Endothelial cell of umbilical vein (primary cell): ENCODE data around the gene TPRA1. TPM values are rescaled to one million over a fixed set of nuclear protein-coding genes. Genes with fewer than 3 reads are reported as not detected.

Source experiments
- BruUV-seq: library from RNA; stranded (reverse); fragments of 400-500 nt; replicated peaks from 2 replicates; lab custom pipeline; 2021; lab: Mats Ljungman, UMichigan
- CTCF ChIA-PET: fragments of 300-600, 350-600 bp; sonication (Branson Sonifier 250); formaldehyde crosslinking; loops from one replicate; lab custom pipeline; 2021; ENCODE audit warnings: antibody characterized with exemption, inconsistent platforms; lab: Charles Lee
- POLR2A ChIA-PET: fragments of 300-600, 350-600 bp; sonication (Branson Sonifier 250); formaldehyde crosslinking; loops from one replicate; lab custom pipeline; 2021; ENCODE audit warnings: antibody characterized with exemption, inconsistent platforms; lab: Charles Lee
- DNase-seq: peaks from one replicate; pipeline ENCODE4 v3.0.0-alpha.2; 2011; ENCODE audit warnings: low read depth, low spot score
- FAIRE-seq: peaks from 2 replicates; lab custom pipeline; 2011; peaks lifted over from hg19 to GRCh38; lab: Jason Lieb, UNC
- H2AFZ ChIP-seq: 2 replicates; pipeline ENCODE4 v1.6.0; 2012; ENCODE audit warnings: low read depth, low read length, control low read depth, inconsistent platforms
- H3K27ac ChIP-seq: 2 replicates; pipeline ENCODE4 v1.5.1; 2011; ENCODE audit warnings: low read depth, mild to moderate bottlenecking, control low read depth, low read length, moderate library complexity; ENCODE audit not compliant: insufficient read depth
- H3K27me3 ChIP-seq, 2 experiments: 2 replicates each; pipeline versions ENCODE4 v1.6.0 to v1.6.1; 2011; ENCODE audit warnings: low read length in 2 of 2, mixed read lengths in 1 of 2; ENCODE audit not compliant: control insufficient read depth in 2 of 2, insufficient read depth in 2 of 2
- H3K36me3 ChIP-seq, 2 experiments: 2 replicates in 1 of 2; 3 replicates in 1 of 2; pipeline ENCODE4 v1.5.1; 2011; ENCODE audit warnings: low read length in 2 of 2, mild to moderate bottlenecking in 1 of 2, moderate library complexity in 1 of 2; ENCODE audit not compliant: control insufficient read depth in 2 of 2, insufficient read depth in 2 of 2; ENCODE audit errors: extremely low read depth in 1 of 2
- H3K4me1 ChIP-seq: 3 replicates; pipeline ENCODE4 v1.5.1; 2011; ENCODE audit warnings: mild to moderate bottlenecking, low read length; ENCODE audit not compliant: control insufficient read depth, insufficient read depth; ENCODE audit errors: extremely low read depth
- H3K4me2 ChIP-seq: 2 replicates; pipeline ENCODE4 v1.6.1; 2011; ENCODE audit warnings: low read length, control low read depth, mixed read lengths; ENCODE audit not compliant: insufficient read depth
- H3K4me3 ChIP-seq, 3 experiments: fragments of 200-600 bp in 1 of 3; sonication (generic), shearing (Covaris generic) in 1 of 3; replicated peaks in 1 of 3; 2 replicates each; pipeline ENCODE4 v1.5.1; 2011 to 2016; ENCODE audit warnings: control low read depth in 3 of 3, low read length in 3 of 3, mild to moderate bottlenecking in 2 of 3, inconsistent platforms in 1 of 3, low read depth in 1 of 3, moderate library complexity in 1 of 3; ENCODE audit not compliant: insufficient read depth in 1 of 3
- H3K79me2 ChIP-seq: 2 replicates; pipeline ENCODE4 v1.6.0; 2012; ENCODE audit warnings: low read length, inconsistent platforms; ENCODE audit not compliant: control insufficient read depth, insufficient read depth
- H3K9ac ChIP-seq: replicated peaks from 2 replicates; pipeline ENCODE3; 2011; ENCODE audit warnings: low read length, control low read depth; ENCODE audit not compliant: insufficient read depth; ENCODE audit errors: extremely low read depth
- H3K9me1 ChIP-seq: replicated peaks from 3 replicates; pipeline ENCODE4 v1.6.0; 2011; ENCODE audit warnings: mild to moderate bottlenecking, low read length; ENCODE audit not compliant: control insufficient read depth, insufficient read depth; ENCODE audit errors: extremely low read depth
- H3K9me3 ChIP-seq: replicated peaks from 2 replicates; pipeline ENCODE4 v1.5.1; 2012; ENCODE audit warnings: low read length, inconsistent platforms; ENCODE audit not compliant: control insufficient read depth, insufficient read depth
- H4K20me1 ChIP-seq: replicated peaks from 2 replicates; pipeline ENCODE3; 2011; ENCODE audit warnings: mild to moderate bottlenecking, low read length; ENCODE audit not compliant: control insufficient read depth, insufficient read depth; ENCODE audit errors: extremely low read depth
- CTCF ChIP-seq, 2 donors: IDR thresholded peaks; 1 replicate in 1 of 2; 2 replicates in 1 of 2; pipeline ENCODE4 v1.5.1; 2011; ENCODE audit warnings: low read length in 2 of 2, mild to moderate bottlenecking in 2 of 2, moderate library complexity in 2 of 2, control low read depth in 1 of 2, inconsistent platforms in 1 of 2, low read depth in 1 of 2; ENCODE audit not compliant: insufficient read depth in 1 of 2; ENCODE audit errors: extremely low read depth in 1 of 2
- FOS ChIP-seq: IDR thresholded peaks from 2 replicates; pipeline ENCODE4 v1.6.1; 2011; ENCODE audit warnings: mild to moderate bottlenecking, low read length, moderate library complexity, borderline replicate concordance; ENCODE audit not compliant: insufficient read depth
- POLR2AphosphoS5 ChIP-seq: IDR thresholded peaks from 2 replicates; pipeline ENCODE4 v1.6.1; 2012; ENCODE audit warnings: low read depth, mild to moderate bottlenecking, control low read depth, low read length, moderate library complexity; ENCODE audit not compliant: insufficient read depth
- dilution Hi-C: fragments of 300-500 bp; cut with MboI; formaldehyde crosslinking; loops from one replicate; pipeline ENCODE4 v1.15.0; 2019; ENCODE audit warnings: low sequenced_read_pairs; ENCODE audit not compliant: extremely low pct_ligation_motif_present
- intact Hi-C: fragments of 100-400 bp; cut with micrococcal nuclease; formaldehyde crosslinking; loops from one replicate; pipeline ENCODE4 v1.10.0; 2022
- polyA plus RNA-seq, 4 experiments: library from polyadenylated mRNA; depleted of rRNA in 3 of 4; stranded (reverse) in 3 of 4; unstranded in 1 of 4; fragments of >200 nt; gene quantifications; 2 replicates each; pipeline versions ENCODE4 v1.2.1 to v1.2.3, GENCODE V29; 2011 to 2012; ENCODE audit warnings: missing spikeins in 1 of 4
- total RNA-seq: library from RNA; stranded (reverse); gene quantifications from 2 replicates; pipeline ENCODE4 v1.2.3, GENCODE V29; 2021

TPRA1 gene
- total and polyA plus RNA-seq, 2 donors (not counting 3 experiments of a cell fraction or from before 2014, with no cell fraction given): 34.3 to 58.0 TPM

- no peaks in the 10 kb centered on the region for H3K79me2 ChIP-seq
- H3K4me3 ChIP-seq: no peak overlapping the region
- no peak for TF ChIP-seq POLR2AphosphoS5
- H3K27ac ChIP-seq: no peak overlapping the region
- BruUV-seq: no TSS peak
- no peaks in the 10 kb centered on the region for H3K9me3 ChIP-seq
- intact Hi-C loops (no loop called here), dilution Hi-C loops (no loop called here)
- H3K4me1 ChIP-seq: peaks cover 4% of the 10 kb centered on the region
- no peaks in the 10 kb centered on the region for H4K20me1 ChIP-seq
- ChIA-PET CTCF (no interaction called here), POLR2A (no interaction called here)
- H3K9ac ChIP-seq: no peak overlapping the region
- H3K36me3 ChIP-seq: peaks cover 0 to 6% of the 10 kb centered on the region in 2 experiments
- H2AFZ ChIP-seq: no peak overlapping the region
- H3K27me3 ChIP-seq: no peaks in the 10 kb centered on the region
- FAIRE-seq (no peak), DNase-seq (no peak)
- H3K9me1 ChIP-seq: no peaks in the 10 kb centered on the region
- H3K4me2 ChIP-seq: no peak overlapping the region
Measured at GRCh38 chr3:127618891-127619290, 28.4 kb upstream of the TPRA1 start.

DNA sequence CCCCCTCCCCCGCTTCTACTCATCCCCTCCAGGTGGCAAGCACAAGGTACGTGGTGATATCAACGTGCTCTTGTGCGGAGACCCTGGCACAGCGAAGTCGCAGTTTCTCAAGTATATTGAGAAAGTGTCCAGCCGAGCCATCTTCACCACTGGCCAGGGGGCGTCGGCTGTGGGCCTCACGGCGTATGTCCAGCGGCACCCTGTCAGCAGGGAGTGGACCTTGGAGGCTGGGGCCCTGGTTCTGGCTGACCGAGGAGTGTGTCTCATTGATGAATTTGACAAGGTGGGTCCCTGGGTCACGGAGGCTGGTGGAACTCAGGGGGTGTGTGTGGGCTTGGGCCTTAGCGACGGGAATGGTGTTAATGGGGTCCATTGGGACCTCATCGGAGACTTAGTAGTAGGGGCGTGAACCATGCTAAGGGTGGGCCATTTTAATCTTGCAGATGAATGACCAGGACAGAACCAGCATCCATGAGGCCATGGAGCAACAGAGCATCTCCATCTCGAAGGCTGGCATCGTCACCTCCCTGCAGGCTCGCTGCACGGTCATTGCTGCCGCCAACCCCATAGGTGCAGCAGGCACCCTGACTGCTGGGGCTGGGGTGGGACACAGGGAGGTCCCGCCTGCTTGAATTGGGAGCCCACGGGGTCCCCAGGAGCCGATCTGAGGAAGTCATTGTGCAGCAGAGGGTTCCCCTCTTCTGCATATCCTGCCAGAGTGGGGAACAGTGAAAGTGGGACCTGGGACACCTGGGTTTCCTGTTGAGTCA is 26.5 kb upstream of the TPRA1 start:
- TF ChIP-seq CTCF (IDR thresholded peaks at IDR 0.05; ENCODE audit: extremely low read depth in 1 of 2, insufficient read depth in 1 of 2, low read depth in 1 of 2, low read length in 2 of 2): no peak
- TF ChIP-seq FOS: no peak
- no peaks in the 10 kb centered on the region for H3K79me2 ChIP-seq
- intact Hi-C loops (no loop called here), dilution Hi-C loops (no loop called here)
- H3K4me3 ChIP-seq: no peak overlapping the region
- no peak overlapping the region for H3K27ac ChIP-seq
- no peak overlapping the region for H2AFZ ChIP-seq
- peaks cover 0 to 6% of the 10 kb centered on the region in 2 experiments for H3K36me3 ChIP-seq
- no peak overlapping the region for H3K9ac ChIP-seq
- ChIA-PET CTCF (no interaction called here), POLR2A (no interaction called here)
- H3K4me1 ChIP-seq: peaks cover 13% of the 10 kb centered on the region
- H3K9me3 ChIP-seq: no peaks in the 10 kb centered on the region
- FAIRE-seq (no peak), DNase-seq (no peak)
- no peaks in the 10 kb centered on the region for H4K20me1 ChIP-seq
- H3K4me2 ChIP-seq: no peak overlapping the region
- no TSS peak for BruUV-seq
- no peaks in the 10 kb centered on the region for H3K27me3 ChIP-seq
- H3K9me1 ChIP-seq: no peaks in the 10 kb centered on the region
